GM21619 (cell line): Measurements from ENCODE around the gene RABGAP1.

ENCODE experiments used
- ATAC-seq: cut with Tn5 transposase; IDR thresholded peaks from one replicate; pipeline ENCODE4 v1.9.1; 2021; ENCODE audit not compliant: unreplicated experiment

Gene RABGAP1

GRCh38 chr9:123149067-123149466 lies 208.2 kb downstream of the RABGAP1 start:
- ATAC-seq = no peak

DNA sequence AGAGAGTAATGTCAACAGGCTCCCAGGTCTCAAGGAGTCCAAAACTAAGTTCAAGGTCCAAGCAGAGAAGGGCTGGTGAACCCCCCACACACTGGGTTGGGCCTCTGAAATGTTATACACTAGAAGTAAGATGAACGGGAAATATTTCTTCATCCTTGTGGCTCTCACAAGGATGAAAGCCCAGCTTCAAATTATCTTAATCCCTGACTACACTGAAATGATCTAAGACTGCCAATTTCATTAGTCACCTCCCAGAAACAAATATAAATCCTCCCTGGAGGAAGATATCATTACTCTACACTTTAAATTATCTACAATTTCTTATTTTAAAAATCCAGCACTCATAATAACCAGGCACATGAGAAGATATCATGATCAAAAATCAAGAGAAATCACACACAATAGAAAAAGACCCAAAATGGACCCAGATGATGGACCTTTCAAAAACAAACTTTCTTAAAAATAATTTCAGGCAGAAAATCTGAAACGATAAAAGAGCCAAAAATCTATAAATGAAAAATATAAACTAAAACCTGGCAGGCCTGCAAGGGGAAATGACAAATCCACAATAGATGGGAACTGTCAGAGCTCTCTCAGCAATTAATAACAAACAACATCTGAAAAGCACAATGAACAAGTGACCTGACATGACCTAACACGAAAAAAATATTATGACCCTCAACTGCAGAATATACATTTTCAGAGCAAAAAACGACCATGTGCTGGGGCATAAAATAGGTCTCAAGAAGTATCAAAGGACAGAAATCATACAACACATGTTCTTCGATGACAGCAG lies 210.1 kb downstream of the RABGAP1 start:
- ATAC-seq = no peak
